ENCODE measurements around the gene DOK5.
"Not testable (repeated sequence)": the region's sequence is repeated elsewhere in the genome, so short reads cannot be mapped to it uniquely, and the experiment has no call there.

Gene DOK5

DNA sequence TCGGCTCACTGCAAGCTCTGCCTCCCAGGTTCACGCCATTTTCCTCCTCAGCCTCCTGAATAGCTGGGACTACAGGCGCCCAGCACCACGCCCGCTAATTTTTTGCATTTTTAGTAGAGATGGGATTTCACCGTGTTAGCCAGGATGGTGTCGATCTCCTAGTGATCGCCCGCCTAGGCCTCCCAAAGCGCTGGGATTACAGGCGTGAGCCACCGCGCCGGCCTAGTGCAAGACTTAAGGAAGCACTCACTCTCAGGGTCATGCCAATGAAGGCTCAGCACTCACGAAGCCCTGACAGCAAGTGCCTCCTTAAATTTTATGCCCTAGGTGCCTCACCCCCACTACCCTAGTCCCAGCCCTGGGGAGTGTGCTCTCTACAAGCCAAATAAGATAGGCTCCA is 4.7 kb upstream of the DOK5 start:
- DNase-seq (ENCODE audit: low read depth in 2 of 2): no peak

DNA sequence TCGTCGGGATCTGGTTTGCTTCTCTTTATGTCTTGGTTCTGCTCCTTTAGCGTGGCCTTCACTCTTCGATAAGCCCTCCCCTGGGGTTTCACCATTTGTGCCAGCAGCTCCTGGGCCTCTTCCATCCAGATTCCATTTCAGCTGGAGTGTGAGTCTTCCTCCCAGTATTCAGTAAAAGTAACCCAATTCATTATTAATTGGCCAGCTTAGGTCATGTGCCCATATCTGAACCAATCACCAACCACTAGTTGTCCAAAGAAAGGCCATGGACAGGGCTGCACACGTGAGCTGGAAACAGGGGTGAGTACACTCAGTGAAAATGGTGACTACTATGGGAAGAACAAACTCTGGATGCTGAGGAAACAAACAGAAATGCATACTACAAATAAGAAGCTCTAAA is 2.8 kb upstream of the DOK5 start:
- no peak for DNase-seq (ENCODE audit: low read depth in 2 of 2)

DNA sequence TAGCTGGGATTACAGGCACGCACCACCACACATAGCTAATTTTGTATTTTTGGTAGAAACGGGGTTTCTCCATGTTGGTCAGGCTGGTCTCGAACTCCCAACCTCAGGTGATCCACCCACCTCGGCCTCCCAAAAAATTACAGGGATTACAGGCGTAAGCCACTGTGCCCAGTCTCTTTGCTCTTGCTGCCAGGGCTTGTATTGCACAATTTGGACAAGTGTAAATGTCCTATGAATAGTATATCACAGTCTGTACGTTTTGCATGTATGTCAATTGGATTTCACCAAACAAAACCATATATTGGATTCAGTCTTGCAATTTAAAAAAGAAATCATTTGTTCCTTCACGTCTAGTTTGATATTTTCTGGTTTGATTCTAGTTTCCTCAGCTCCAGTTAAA is 2.1 kb upstream of the DOK5 start:
- DNase-seq (ENCODE audit: low read depth in 2 of 2): no peak

DNA sequence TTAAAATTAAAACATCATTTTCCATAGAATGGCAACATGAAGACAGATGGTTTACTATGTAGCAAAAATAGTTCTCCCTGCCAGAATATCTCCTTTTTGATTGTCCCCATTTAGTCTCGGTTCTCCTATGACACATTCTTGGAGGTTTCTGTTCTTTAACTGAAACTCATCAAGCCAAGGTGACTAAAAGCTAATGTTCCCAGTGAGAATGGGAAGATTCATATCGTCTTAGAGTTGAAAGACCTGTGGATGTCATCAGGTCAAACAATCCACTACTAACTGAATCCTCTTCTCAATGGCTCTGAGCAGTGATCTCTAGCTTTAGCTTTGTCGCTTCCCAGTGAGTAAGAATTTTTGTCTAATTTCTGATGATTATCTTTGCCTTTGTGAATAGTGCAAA is 1.3 kb upstream of the DOK5 start:
- DNase-seq (ENCODE audit: low read depth in 2 of 2): no peak

DNA sequence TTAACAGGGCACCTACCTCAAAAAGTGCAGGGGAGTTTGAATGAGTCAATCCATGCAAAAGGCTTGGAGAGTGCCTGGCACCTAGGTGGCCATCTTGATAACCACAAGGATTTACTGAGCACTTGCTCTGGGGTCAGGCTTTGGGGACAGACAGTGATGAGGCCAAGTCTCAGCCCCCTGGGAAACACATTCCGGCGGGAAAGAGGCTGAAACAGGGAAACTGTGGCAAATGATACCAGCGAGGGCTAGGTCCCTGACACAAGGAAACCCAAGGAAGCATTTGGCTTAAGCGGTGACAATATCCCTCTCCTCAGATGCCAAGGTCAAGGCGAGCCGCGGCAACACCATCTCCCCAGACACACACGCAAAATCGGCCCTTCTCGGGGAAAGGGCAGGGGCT is 527 bp upstream of the DOK5 start:
- no peak for DNase-seq (ENCODE audit: low read depth in 2 of 2)

DNA sequence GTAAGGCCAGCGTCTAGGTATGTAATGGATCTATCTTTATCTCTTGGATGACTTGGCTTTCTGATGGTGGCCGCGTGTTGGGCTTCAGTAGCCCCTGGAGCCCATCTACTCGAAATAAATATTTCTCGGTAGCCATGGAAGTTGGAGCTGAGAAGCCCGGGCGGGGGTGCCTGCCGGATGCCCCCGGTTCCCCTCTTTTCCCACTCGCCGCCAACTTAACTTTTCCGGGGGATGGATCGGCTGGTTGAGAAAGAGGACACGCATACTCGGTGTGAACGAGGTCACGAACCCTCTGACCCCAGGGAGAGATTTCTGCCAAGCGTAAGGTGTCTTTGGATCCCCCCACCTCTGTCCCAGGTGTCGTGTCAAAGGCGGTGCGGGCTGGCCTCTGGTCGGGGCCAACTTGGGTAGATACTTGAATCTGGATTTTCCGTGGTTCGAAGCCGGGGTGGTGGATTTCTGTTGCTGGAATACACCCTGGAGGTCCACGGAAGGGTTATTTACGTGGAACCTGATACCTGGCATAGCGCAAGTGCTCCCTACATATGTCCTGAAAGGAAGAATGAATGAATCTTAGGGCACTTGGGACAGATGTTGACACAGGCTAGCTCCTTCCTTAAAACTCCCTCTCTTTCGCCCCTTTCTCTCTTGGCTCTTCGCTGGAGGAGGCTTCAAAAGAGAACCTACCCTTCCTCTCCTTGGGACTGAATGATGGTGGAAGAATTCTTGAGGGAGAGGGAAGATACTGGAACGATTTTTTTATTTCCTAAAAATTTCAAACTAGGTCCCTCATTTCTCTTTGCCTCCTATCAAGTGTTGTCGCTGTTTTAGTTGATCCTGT is 996 bp downstream of the DOK5 start:
- no peak for DNase-seq (ENCODE audit: low read depth in 2 of 2)

DNA sequence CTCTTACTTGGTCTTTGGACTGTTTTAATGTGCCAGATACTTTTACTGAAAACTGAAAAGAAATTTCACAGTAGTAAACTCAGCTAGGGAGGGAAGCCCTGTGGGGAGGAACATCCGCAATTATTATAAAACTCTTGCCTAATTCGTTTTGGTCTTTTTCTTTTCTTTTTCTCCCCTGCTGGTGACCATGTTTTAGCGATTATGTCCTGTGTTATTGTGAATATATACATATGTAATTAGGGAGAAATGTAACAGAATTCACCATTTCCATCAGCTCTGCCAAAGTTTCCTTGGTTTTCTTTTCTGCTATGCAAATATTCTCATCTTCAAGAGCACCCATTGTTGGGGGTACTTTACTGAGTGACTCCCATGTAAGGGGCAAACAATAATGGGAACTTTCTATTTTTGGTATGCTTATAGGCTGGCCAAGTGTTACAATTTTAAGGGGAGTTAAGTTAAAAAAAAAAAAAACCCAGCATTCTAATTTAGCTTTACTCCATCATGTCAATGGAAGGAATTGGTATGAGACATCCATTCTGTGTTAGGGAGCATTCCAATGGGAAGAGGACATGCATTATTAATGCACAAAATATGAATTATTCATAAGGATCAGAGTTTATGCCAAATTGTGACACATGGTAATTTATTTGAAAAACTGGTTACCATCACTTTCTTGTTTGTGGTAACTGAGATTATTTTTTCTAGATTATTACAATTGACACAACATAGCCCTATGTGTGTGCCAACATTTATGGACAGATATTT is 2.0 kb downstream of the DOK5 start:
- DNase-seq (ENCODE audit: low read depth in 2 of 2): no peak

DNA sequence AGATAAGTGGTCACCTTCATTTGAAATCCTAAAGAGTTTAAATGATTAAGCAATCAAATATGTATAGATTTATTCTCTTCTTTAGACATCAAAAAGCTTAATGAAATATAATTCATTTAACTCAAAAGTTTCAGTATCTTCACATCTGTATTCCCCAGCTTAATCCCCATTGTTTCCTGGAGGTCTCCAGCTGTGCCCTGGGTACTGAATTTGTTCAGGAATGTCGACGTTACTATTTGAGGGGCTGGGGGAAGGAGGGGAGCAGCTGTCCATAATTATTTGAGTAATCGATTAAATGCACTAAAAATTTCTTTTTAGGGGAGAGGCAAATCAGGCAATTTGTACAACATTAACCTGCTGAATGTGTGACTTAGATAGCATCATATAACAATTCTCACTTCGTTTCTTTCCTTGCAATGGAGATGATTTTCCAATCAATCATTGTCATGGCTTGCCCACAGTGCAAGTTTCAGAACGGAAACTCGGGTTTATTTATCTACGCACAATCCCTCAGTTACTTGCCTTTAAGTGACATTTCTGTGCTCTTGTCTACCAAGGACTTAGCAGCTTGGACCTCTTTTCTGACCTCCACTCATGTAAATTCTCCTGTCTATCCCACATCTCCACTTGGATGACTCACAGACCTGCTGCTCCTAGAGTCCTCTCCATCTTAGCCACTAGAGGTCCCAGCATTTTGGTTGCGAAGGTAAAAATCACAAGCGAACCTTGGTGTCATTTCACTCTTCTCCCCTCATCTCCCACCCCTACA is 3.9 kb downstream of the DOK5 start:
- no peak for DNase-seq (ENCODE audit: low read depth in 2 of 2)

DNA sequence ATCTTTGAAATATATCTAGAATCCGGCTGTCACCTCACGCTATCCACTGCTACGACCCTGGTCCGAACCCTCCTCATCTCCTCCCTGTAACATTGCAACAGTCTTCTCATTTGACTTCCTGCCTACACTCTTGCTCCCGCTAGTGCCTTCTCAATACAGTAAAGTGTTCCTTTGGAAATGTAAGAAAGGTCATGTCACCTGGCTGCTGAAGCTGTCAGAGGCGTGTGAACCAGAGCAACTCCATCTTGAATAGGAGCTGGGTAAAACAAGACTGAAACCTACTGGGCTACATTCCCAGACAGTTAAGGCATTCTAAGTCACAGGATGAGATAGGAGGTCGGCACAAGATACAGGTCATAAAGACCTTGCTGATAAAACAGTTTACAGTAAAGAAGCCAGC is 4.5 kb downstream of the DOK5 start:
- not testable (repeated sequence) for DNase-seq (ENCODE audit: low read depth in 2 of 2)

DNA sequence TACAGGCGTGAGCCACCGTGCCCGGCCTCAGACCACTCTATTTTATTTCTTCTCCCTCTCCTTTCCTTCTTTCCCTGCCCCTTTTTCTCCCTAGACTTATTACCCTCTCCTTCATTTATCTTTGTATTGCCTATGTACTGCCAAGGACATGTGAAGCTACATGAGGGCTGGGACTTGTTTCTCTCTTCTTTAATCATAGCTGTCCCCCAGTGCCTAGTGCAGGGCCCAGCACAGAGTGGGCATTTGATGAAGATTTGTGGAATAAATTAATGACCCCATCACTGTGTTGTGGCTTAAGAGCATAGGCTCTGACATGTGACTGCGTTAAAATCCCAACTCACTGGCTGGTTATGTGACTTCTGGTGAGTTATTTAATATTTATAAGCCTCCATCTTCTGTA is 6.0 kb downstream of the DOK5 start:
- no peak for DNase-seq (ENCODE audit: low read depth in 2 of 2)

DNA sequence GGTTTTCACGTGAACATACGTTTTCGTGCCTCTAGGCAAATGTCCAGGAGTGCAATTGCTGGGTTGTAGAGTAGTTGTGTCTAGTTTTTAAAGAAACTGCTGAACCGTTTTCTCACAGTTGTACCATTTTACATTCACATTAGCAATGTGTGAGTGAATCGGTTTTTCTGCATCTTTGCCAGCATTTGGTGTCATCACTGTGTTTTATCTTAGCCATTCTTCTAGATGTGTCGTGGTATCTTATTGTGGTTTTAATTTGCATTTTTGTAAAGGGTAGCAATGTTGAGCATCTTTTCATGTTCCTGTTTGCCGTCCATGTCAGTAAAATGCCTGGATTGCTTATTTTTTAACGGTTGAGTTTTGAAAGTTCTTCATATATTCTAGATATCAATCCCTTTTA is 10.2 kb downstream of the DOK5 start:
- no peak for DNase-seq (ENCODE audit: low read depth in 2 of 2)

DNA sequence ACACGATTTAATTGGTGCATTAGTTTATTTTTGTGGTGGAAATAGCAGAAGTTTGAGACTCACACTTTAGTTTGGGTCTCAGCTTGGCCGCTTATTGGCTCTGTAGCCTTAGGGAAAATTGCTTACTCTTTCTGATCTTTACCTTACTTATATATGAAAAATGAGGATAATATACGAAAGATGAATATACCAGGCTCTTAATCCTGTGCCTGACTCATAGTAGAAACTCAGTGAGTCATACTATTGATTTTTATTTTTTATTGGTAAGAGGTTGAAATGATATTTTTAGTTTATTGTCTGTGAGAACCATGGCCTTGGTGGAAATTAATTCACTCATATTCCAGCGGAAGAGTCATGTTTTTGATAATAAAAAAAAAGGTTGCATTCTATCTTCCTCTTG is 11.2 kb downstream of the DOK5 start:
- no peak for DNase-seq (ENCODE audit: low read depth in 2 of 2)

DNA sequence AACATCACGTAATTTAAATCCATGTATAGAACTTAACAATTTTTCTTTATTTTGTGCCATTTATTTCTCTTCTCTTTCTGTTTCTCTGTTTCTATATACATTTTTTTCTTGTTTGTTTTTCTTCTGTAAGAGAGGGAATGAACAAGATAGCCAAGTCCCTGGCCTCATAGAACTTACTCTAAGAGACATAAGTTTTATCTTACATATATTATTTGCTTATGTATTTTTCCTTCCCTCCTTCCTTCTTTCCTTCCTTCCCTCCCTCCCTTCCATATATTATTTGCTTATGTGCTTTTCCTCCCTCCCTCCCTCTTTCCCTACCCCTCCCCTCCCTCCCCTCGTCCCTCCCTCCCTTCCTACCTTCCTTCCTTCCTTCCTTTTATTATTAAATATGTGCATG is 13.0 kb downstream of the DOK5 start:
- no peak for DNase-seq (ENCODE audit: low read depth in 2 of 2)

DNA sequence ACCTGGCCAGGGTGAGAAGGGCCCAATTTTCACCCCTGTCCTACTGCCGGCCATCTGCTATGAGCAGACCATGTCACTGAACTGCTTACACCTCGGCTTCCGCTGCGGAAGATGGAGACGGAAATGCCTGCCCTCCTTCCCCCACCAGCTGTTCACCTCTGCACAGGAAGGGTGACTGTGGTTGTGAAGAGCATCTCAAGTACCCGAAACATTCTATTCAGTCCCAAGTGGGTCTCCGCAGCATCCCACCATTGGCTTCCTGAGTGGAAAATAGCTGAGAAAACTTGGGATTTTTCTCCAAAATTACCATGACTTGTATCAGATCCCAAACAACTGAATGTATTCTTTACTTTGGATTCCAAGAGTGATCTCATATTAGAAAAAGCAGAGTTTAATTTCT is 16.1 kb downstream of the DOK5 start:
- DNase-seq (ENCODE audit: low read depth in 2 of 2): no peak

DNA sequence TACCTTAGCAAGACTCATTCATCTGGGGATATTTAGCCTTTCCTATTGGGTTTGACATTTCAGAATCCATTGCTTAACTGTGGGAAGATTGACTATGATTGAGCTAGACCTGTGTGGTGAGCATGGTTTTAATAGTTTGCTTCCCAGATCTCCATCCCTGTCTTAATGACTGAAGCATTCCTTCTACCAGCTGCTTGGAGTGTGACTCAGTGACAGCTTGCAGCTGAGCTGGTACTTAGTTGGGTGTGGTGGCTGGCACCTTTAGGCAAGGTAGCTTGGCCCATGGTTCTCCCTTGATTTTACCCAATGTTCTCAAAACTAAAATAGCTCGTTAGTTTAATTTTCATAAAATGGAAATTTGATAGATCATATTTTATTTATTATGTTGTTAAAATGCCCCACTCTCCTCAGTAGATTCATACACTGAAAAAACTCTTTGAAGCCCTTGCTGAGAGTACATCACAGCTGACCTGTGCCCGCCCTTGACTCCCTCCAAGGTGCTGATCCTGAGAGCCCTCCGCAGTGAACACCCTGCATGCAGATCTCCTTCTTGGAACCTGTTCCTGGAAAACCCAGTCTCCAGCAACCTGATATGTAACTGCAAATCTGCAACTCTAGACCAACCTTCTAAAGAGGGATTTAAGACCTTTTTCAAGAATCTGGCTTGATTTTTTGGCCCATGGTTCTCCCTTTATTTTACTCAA is 19.1 kb downstream of the DOK5 start:
- DNase-seq (ENCODE audit: low read depth in 2 of 2): no peak

DNA sequence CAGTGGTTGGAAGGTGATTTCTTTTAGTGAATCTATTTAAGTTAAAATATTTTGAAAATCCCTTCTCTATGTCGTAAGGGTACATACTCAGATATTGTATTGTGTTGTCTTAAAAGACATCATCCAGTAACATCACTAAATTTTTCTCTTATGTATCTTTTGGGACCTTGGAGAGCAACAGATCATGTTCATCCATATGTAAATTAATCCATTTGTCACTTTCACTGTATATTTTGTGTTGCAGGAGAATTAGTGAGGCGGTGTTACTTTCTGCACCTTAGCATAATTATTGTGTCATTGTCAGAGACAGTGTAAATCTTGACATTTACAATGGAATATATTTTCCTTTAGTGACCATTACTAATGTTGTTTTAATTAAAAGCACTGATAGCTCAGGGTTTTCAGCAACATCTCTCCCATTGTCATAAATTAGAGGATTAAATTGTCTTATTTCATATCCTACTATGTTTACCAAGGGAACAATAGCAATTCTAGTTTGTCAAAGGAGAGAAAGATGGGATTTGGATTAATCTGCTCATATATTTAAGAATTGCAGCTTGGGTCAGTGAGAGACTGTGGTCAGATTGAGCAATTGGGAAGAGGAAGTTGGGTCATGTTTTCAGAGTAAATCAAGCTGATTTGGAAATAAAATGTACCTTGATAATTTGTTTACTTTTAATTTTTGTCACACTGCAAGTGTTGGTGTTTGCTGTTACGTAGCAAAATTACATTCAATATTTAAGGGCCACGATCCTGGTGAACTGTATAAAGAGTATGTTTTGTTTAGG is 22.7 kb downstream of the DOK5 start:
- no peak for DNase-seq (ENCODE audit: low read depth in 2 of 2)

DNA sequence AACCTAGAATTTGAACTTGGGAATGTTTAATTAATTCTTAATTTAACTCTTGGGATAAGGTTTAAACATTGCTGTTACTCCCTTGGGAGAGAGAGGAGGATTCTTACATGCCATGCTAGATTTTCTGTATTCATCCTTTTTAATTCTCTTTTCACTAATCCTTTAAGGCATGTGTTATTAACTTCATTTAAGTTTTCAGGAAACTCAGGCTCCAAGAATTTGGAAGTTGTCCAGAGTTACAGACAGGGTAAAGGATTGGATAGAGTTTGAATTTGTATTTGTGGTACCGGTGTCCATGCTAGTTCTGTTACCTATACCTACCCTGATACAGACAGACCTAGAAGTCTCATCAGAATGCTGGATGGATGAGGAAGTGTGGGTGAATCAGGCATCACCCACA is 23.7 kb downstream of the DOK5 start:
- DNase-seq (ENCODE audit: low read depth in 2 of 2): no peak

DNA sequence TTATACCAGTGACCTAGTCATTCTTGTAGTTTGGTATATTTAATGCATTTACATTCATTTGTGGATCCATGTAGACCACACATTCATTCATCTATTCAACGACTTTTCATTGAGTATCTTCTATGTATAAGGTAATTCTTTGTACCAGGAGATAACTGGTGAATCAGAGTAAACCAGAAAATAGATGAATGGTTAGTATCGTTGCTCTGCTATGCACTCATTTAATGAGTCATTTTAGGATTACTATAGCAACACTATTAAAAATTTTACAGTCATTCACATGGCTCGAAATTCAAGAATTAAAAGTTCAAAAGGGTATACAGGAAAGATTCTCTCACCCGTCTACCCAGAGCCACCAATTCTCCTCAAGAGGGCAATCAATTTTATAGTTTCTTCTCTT is 26.8 kb downstream of the DOK5 start:
- DNase-seq (ENCODE audit: low read depth in 2 of 2): no peak

DNA sequence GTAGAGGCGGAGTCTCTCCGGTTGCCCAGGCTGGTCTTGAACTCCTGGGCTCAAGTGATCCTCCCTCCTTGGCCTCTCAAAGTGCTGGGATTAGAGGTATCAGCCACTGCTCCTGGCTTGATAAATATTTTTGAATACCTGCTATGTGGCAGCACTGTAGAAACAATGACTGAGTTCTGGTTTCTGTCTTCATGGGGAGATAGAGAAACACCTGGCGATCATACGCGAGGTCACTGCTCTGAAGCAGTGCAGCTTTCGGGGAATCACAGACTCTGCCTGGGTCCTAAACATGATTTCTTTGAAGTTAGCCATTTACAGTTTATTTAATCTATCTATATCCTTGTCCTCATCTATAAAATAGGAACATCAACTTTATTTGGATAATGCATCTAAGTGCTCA is 31.2 kb downstream of the DOK5 start:
- DNase-seq (ENCODE audit: low read depth in 2 of 2): no peak

DNA sequence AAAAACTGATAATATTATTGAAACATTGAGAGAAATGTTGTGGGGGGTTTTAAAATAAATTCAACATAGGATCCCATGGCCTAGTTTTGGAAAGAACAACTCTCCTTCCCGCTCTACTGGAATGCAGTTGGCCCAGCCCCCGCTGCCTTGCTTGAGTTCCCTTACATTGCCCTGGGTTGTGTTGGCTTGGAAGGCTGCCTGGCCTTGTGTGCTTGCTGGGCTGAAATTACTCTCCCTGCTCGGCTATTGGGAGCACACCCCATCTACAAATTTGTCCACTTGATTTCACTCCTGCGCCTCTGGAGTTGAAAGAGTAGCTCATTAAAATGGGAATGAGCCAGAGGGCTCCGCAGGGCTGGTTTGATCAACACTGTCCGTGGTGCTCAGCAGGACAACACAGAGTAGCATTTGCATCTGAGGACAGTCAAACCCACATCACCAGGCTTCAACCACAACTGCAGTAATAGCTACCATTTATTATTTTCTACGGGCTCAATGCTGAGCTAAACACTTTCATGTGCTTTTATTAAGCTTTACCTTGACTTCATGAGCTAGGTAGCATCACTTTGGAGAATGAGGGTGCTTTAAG is 35.2 kb downstream of the DOK5 start:
- DNase-seq (ENCODE audit: low read depth in 2 of 2): no peak

DNA sequence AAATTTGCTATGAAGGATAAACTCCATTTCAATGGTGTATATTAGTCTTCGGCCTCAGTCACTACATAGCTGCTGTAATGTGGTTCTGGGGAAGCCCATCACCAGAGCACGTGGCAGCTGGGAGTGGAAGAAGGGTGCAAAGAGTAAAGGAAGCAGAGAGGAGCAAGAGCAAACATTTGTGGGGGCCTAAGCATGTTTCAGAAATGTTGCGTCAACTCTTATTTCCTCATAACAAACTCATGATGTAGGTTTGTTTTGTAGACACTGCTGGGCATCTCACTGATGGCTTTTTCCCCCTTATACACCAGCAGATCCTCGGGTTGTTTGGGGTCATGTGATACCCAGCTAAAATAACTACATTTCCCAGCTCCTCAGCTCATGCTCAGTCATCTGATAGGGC is 37.3 kb downstream of the DOK5 start:
- no peak for DNase-seq (ENCODE audit: low read depth in 2 of 2)
